AG09319 (cell line): ENCODE data around the gene OPA1.

Source experiments
- DNase-seq: peaks from one replicate; pipeline ENCODE4 v3.0.0-alpha.2; 2010; ENCODE audit warnings: low read depth; ENCODE audit errors: extremely low read depth
- CTCF ChIP-seq: IDR thresholded peaks from 2 replicates; pipeline ENCODE4 v1.5.1; 2011; ENCODE audit warnings: low read depth, mild to moderate bottlenecking, inconsistent platforms, low read length, moderate library complexity

OPA1 gene

DNA sequence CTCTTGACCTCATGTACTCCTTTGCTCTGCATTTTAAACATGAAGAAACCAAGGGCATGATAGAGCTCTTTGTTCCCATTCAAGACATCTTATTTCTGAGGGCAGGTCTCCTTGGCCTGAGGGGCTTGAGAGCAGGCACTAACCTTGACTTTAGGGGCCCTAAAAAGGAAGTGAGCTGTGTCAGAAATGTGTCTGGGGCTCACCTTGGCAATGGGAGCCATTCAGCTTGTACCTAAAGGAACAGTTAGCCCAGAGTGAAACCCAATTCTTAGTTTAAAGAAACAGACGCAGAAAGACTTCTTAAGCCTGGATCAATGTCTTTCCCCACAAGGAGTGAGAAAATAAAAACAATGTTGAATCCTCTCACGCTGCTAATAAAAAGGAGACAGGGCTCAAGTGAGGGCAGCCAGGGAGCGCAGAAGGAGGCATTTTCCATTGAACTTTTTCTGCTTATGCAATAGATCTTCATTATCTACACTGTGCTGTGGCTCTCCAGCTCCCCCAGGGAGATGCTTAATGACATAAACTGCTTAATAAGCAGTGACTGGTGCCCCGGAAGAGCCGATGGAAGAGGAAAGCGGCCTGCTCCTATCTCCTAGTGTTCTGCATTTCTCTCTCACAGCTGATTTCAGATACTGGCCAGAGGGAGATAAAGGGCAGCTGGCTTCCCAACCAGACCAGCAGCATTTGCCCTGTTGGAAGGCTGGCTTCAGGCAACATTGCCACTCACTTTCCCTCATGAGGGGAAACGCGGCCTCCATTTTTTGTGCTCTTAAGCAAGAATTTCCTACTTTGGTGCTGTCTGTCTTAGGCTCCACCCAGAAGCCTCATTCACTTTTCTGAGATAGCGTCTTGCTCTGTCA, 152.0 kb downstream of the OPA1 start:
- no peak for TF ChIP-seq CTCF
- DNase-seq, result no peak

GRCh38 chr3:193746832-193747231, 153.8 kb downstream of the OPA1 start:
- no peak for DNase-seq
- TF ChIP-seq CTCF, result no peak
